Neural cell (in vitro differentiated cells): Measurements from ENCODE around the gene SLC35A3. TPM values are rescaled to one million over a fixed set of nuclear protein-coding genes. Genes with fewer than 3 reads are reported as not detected.

ENCODE experiments used
- H2AFZ ChIP-seq: fragments of 200-600, 300-800 bp; sonication (generic), shearing (Covaris generic); 2 replicates; pipeline ENCODE4 v1.6.0; 2014; ENCODE audit warnings: low read depth, mild to moderate bottlenecking, antibody characterized with exemption, low read length, moderate library complexity
- H3F3A ChIP-seq: fragments of 200-600 bp; shearing (Covaris generic); 2 replicates; pipeline ENCODE4 v1.6.1; 2016; ENCODE audit warnings: mild to moderate bottlenecking, moderate library complexity, mixed read lengths, antibody characterized with exemption, low read length; ENCODE audit not compliant: insufficient read depth, poor library complexity, severe bottlenecking
- H3K27ac ChIP-seq: fragments of 200-600, 300-800 bp; sonication (generic), shearing (Covaris generic); 2 replicates; pipeline ENCODE4 v1.5.1; 2014; ENCODE audit warnings: mild to moderate bottlenecking, low read length, moderate library complexity
- H3K27me3 ChIP-seq: fragments of 300-800, 200-600 bp; sonication (generic), shearing (Covaris generic); 2 replicates; pipeline ENCODE4 v1.6.0; 2014; ENCODE audit warnings: mild to moderate bottlenecking, low read depth, low read length, moderate library complexity; ENCODE audit not compliant: insufficient read depth
- H3K36me3 ChIP-seq: fragments of 300-800, 200-600 bp; sonication (generic), shearing (Covaris generic); 2 replicates; pipeline ENCODE4 v1.5.1; 2014; ENCODE audit warnings: mild to moderate bottlenecking, antibody characterized with exemption, low read length, moderate library complexity; ENCODE audit not compliant: insufficient read depth
- H3K4me2 ChIP-seq: fragments of 300-800, 200-600 bp; sonication (generic), shearing (Covaris generic); 2 replicates; pipeline ENCODE4 v1.6.0; 2014; ENCODE audit warnings: mild to moderate bottlenecking, low read length
- H3K4me3 ChIP-seq: fragments of 300-800, 200-600 bp; sonication (generic), shearing (Covaris generic); 2 replicates; pipeline ENCODE4 v1.5.1; 2014; ENCODE audit warnings: mild to moderate bottlenecking, low read length, moderate library complexity
- H3K79me2 ChIP-seq: fragments of 200-600 bp; shearing (Covaris generic); replicated peaks from 2 replicates; pipeline ENCODE4 v1.6.0; 2014; ENCODE audit warnings: mild to moderate bottlenecking, low read length, moderate library complexity; ENCODE audit not compliant: insufficient read depth
- H3K9ac ChIP-seq: fragments of 300-800, 200-600 bp; sonication (generic), shearing (Covaris generic); 2 replicates; pipeline ENCODE4 v1.6.1; 2016; ENCODE audit warnings: mild to moderate bottlenecking, low read length, mixed read lengths
- H3K9me2 ChIP-seq: fragments of 200-600 bp; shearing (Covaris generic); 2 replicates; pipeline ENCODE4 v1.6.1; 2016; ENCODE audit warnings: mild to moderate bottlenecking, low read length, mixed read lengths; ENCODE audit not compliant: insufficient read depth
- H3K9me3 ChIP-seq: fragments of 200-600, 300-800 bp; sonication (generic), shearing (Covaris generic); 2 replicates; pipeline ENCODE4 v1.6.1; 2016; ENCODE audit warnings: mild to moderate bottlenecking, mixed run types, low read length, moderate library complexity, mixed read lengths
- H4K20me1 ChIP-seq: fragments of 200-600 bp; shearing (Covaris generic); 2 replicates; pipeline ENCODE4 v1.6.1; 2016; ENCODE audit warnings: mild to moderate bottlenecking, mixed run types; ENCODE audit not compliant: insufficient read depth
- CTCF ChIP-seq: fragments of 450-650 bp; IDR thresholded peaks from 2 replicates; pipeline ENCODE4 v1.5.1; 2014; ENCODE audit warnings: antibody characterized with exemption, mild to moderate bottlenecking, moderate library complexity; ENCODE audit not compliant: poor library complexity, severe bottlenecking
- EP300 ChIP-seq: fragments of 450-650 bp; conservative IDR thresholded peaks from 2 replicates; pipeline ENCODE4 v1.6.1; 2014; ENCODE audit warnings: antibody characterized with exemption, mild to moderate bottlenecking, moderate library complexity; ENCODE audit not compliant: poor library complexity, severe bottlenecking
- EZH2 ChIP-seq: fragments of 200-600, 300-800 bp; shearing (Covaris generic), sonication (generic); IDR thresholded peaks from 2 replicates; pipeline ENCODE4 v1.6.1; 2014; ENCODE audit warnings: antibody characterized with exemption, low read length, borderline replicate concordance, mild to moderate bottlenecking; ENCODE audit not compliant: insufficient read depth, poor library complexity, severe bottlenecking
- MXI1 ChIP-seq: fragments of 450-650 bp; conservative IDR thresholded peaks from 2 replicates; pipeline ENCODE4 v1.6.1; 2014; ENCODE audit warnings: antibody characterized with exemption, mild to moderate bottlenecking; ENCODE audit not compliant: poor library complexity, severe bottlenecking
- POLR2AphosphoS5 ChIP-seq: IDR thresholded peaks from 2 replicates; pipeline ENCODE4 v1.6.1; 2012
- RAD21 ChIP-seq: fragments of 450-650 bp; conservative IDR thresholded peaks from 2 replicates; pipeline ENCODE4 v1.6.1; 2014; ENCODE audit warnings: antibody characterized with exemption, mild to moderate bottlenecking, moderate library complexity
- REST ChIP-seq: IDR thresholded peaks from 2 replicates; pipeline ENCODE4 v1.6.1; 2012; ENCODE audit warnings: borderline replicate concordance
- SMC3 ChIP-seq: fragments of 450-650 bp; conservative IDR thresholded peaks from 2 replicates; pipeline ENCODE4 v1.6.1; 2014; ENCODE audit warnings: antibody characterized with exemption, mild to moderate bottlenecking, moderate library complexity; ENCODE audit not compliant: poor library complexity
- TAF1 ChIP-seq: IDR thresholded peaks from 2 replicates; pipeline ENCODE4 v1.6.1; 2012; ENCODE audit warnings: low read depth
- polyA plus RNA-seq: library from polyadenylated mRNA; depleted of rRNA; stranded (reverse); fragments of >200 nt; gene quantifications from 2 replicates; pipeline ENCODE4 v1.2.3, GENCODE V29; 2014

SLC35A3 gene
- polyA plus RNA-seq, 1 donor from 2014 or later = 26.8 TPM

DNA sequence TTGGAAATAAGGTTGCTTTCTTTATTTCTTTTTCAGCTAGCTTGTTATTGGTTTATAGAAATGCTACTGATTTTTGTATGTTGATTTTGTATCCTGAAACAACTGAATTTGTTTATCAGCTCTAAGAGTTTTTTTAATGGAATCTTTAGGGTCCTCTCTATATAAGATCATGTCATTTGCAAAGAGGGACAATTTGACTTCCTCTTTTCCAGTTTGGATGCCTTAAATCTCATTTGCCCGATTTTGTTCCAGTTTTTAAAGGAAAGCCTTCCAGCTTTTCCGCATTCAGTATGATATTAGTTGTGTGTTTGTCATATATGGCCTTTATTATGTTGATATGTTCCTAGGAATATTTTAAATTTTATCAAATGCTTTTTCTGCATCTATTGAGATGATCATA lies 31.7 kb downstream of the SLC35A3 start:
- Histone ChIP-seq H3K27ac (no peak overlapping the region), H3K36me3 (peaks cover 8% of the 10 kb centered on the region), H3K79me2 (peaks cover 5% of the 10 kb centered on the region), H3K27me3 (no peaks in the 10 kb centered on the region), H3K4me3 (no peak overlapping the region), H2AFZ (no peak overlapping the region), H3K4me2 (no peak overlapping the region), H3K9ac (no peak overlapping the region), H4K20me1 (no peaks in the 10 kb centered on the region), H3K9me2 (no peaks in the 10 kb centered on the region), H3F3A (no peaks in the 10 kb centered on the region), H3K9me3 (no peaks in the 10 kb centered on the region)
- TF ChIP-seq RAD21 = no peak
- no peak for TF ChIP-seq TAF1
- no peak for TF ChIP-seq SMC3
- TF ChIP-seq POLR2AphosphoS5 = no peak
- no peak for TF ChIP-seq CTCF
- TF ChIP-seq EZH2 = no peak
- no peak for TF ChIP-seq REST
- no peak for TF ChIP-seq MXI1
- TF ChIP-seq EP300 = no peak

DNA sequence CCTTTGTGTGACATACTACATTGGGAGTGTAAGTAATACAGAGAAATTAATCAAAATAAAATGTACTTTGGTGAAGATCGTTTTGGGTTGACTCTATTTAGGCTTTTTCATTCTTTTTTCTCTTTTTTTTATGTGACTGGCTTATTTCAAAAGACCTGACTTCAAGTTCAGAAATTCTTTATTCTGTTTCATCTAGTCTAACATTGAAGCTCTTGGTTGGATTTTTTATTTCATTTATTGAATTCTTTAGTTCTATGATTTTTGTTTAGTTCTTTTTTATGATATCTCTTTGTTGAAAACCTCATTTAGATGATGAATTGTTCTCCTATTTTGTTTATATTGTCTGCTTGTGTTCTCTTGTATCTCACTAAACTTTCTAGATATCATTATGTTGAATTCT lies 35.6 kb downstream of the SLC35A3 start:
- H3K4me3 ChIP-seq = no peak overlapping the region
- no peak overlapping the region for H3K4me2 ChIP-seq
- H3K9ac ChIP-seq = no peak overlapping the region
- H2AFZ ChIP-seq = no peak overlapping the region
- no peaks in the 10 kb centered on the region for H3K9me3 ChIP-seq
- no peaks in the 10 kb centered on the region for H3K36me3 ChIP-seq
- no peaks in the 10 kb centered on the region for H4K20me1 ChIP-seq
- H3K27me3 ChIP-seq = no peaks in the 10 kb centered on the region
- H3K27ac ChIP-seq = no peak overlapping the region
- no peaks in the 10 kb centered on the region for H3F3A ChIP-seq
- TF ChIP-seq SMC3 (no peak), TAF1 (no peak), EZH2 (no peak), RAD21 (no peak), EP300 (no peak), CTCF (no peak), MXI1 (no peak), REST (no peak), POLR2AphosphoS5 (no peak)
- peaks cover 5% of the 10 kb centered on the region for H3K79me2 ChIP-seq
- no peaks in the 10 kb centered on the region for H3K9me2 ChIP-seq
